Right hindlimb (tissue), 1 donor: ENCODE measurements around the gene AKR1B15.
A peak's percentile ranks its signal among the peaks of the same experiment; 100 is the strongest.
"Not testable (repeated sequence)": the region's sequence is repeated elsewhere in the genome, so short reads cannot be mapped to it uniquely, and the experiment has no call there.

Experiments
- DNase-seq: peaks from one replicate; pipeline ENCODE4 v3.0.0-alpha.2; 2018

Gene AKR1B15

DNA sequence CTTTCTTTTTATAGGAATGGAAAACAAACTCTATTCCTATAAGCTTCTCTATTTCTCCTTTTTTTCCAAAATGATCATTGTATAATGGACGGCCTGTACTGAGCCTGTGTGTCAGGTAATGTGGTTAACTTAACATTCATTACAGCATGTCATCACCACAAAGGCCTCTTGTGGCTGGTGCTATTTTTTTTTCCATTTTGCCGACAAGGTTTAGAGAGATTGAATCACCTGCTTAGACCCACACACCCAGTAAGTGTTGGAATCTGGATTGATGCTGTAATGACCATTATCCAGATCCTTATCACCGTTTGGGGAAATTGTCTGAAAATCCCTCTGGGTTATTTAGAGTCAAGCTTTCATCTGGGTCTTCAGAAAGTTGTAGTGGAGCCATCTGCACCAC lies 18.5 kb downstream of the AKR1B15 start:
- DNase-seq, result no peak

GRCh38 chr7:134569962-134570361 lies 21.1 kb downstream of the AKR1B15 start:
- DNase-seq, result not testable (repeated sequence)

- DNase-seq, result no peak
These were observed 22.2 kb downstream of the AKR1B15 start for GRCh38 chr7:134571101-134571500.

DNA sequence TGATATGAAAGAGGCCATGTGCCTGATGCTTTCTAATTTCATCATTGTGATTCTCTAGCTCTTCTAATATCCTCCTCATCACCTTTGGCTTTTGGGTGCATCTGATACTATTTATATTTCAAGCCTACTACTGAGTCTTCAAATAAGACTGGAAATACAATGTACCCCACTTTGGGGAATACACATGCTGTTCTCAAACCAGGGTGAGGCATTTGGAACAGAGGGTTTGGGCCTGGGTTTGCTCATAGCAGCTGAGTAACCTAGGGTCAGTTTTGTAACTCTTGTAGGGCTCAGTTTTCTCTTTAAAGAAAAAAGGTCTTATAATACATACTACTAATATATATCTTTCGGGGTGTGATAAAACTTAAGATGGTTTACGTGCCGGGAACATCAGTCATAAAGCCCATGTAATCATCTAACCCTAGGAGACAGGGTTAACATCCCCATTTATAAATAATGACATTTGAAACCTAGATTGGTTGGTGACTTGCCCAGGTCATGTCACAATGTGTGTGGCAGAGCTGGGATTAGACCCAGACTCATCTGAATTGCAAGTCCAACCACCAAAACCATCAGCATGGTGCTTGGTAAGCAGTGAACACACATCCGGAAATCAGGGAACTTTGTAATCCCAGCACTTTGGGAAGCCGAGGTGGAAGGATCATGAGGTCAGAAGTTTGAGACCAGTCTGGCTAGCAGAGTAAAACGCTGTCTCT lies 23.0 kb downstream of the AKR1B15 start:
- DNase-seq, result no peak

DNA sequence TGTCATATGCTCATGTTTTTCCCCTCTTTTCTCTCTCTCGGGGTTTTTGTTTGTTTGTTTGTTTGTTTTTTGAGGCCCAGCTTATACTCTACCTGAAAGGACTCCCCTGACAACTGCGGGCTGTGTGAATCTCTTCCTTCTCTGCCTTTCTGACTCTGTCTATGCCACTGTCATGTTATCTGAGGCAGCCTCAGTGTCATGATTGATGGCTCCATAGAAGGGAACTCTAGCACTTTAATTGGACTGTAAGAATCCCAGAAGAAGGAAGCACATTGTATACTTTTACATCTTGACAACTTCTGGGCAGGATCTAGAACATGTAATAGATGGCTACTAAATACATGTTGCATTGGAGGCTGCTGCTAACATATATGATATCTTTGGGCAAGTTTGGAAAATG lies 25.4 kb downstream of the AKR1B15 start:
- no peak for DNase-seq

DNA sequence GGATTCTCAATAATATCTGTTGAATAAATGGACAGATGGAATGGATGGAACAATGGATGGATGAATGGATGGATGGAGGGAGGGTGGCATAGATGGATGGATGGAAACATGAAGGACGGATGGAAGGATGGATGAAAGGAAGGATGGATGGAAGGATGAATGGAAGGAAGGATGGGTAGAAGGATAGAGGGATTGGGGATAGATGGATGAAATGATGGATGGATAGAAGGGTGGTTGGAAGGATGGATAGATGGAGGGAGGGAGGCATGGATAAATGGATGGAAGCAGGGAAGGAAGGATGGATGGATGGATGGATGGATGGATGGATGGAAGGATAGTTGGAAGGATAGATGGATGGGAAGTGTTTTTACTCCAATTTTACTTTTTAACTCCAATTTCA lies 35.4 kb downstream of the AKR1B15 start:
- DNase-seq, result no peak

DNA sequence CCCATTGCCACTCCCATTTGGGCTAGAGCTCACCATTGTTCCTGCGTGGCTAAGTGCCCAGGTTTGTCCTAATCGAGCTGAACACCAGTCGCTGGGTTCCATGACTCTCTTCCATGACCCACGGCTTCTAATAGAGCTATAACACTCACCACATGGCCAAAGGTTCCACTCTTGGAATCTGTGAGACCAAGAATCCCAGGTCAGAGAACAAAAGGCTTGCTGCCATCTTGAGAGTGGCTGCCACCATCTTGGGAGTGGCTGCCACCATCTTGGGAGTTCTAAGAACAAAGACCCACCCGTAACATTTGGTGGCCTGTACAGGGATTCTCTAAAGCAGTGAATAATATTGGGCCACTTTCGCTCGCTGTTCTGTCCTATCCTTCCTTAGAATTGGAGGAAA lies 37.0 kb downstream of the AKR1B15 start:
- no peak for DNase-seq

- no peak for DNase-seq
These were observed 38.8 kb downstream of the AKR1B15 start for GRCh38 chr7:134587750-134588149.

GRCh38 chr7:134589491-134589941 lies 40.6 kb downstream of the AKR1B15 start:
- no peak for DNase-seq

DNA sequence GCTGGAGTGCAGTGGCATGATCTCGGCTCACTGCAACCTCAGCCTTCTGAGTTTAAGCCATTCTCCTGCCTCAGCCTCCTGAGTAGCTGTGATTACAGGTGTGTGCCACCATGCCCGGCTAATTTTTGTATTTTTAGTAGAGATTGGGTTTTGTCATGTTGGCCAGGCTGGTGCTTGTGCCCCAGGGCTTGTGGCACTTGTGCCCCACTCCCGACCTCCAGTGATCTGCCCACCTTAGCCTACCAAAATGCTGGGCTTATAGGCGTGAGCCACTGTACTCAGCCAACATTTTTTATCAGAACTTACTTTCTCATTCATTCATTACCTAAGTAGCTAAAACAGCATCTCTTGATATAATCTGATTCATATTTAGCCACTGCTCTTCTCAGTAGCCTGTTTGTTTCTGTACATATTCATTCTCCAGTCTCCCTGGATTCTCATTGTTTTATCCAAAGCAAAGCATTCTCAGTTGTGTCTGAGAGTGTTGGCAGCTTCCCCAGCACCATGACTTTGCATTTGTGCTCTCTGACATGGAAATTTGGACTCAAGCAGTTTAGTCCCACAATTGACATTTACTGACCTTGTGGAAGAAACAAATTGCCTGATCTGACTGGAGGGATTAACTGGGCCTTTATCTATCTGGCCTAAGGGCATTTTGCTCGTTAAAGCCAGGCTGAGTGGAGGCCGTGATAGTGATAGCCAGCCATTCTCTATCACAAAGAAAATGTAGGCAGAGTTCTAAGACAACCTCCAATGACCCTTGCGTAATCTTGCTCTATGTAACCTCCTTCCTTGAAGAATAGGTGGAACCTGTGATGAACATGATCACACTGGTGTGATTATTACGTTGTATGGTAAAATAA lies 44.9 kb downstream of the AKR1B15 start:
- peak; percentile 42 for DNase-seq

DNA sequence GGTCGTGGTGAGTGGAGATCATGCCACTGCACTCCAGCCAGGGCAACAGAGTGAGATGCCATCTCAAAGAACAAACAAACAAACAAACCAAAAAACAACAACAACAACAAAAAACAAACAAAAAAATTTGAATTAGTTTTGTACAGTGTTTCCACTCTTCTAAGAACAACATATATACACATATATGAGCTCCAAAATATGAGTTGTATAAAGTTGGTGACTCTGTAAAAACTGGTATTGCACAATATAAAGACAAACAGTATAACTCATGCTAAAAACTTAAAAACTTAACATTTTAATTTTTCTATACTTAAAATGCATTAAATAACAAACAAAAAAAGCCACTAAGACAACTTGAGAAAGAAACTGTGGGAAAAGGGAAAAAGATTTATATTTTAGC lies 46.0 kb downstream of the AKR1B15 start:
- no peak for DNase-seq

- peak; percentile 41 for DNase-seq
These were observed 50.5 kb downstream of the AKR1B15 start for GRCh38 chr7:134599371-134599770.

DNA sequence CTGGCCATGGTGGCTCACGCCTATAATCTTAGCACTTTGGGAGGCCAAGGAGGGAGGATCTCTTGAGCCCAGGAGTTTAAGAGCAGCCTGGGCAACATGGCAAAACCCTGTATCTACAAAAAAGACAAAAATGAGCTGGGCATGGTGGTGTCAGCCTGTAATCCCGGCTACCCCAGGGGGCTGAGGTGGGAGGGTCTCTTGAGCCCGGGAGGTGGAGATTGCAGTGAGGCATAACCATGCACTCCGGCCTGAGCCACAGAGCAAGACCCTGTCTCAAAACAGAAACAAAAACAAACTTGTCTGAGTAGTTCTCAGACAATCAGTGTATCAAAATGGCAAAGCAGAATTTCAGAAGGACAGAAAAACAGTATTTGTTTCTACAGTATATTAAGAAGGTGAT lies 52.5 kb downstream of the AKR1B15 start:
- DNase-seq, result no peak

GRCh38 chr7:134602881-134603451 lies 54.1 kb downstream of the AKR1B15 start:
- DNase-seq, result no peak

- peak; percentile 59 for DNase-seq
These were observed 57.3 kb downstream of the AKR1B15 start for GRCh38 chr7:134605978-134606923.

- no peak for DNase-seq
These were observed 62.8 kb downstream of the AKR1B15 start for GRCh38 chr7:134611611-134612151.

DNA sequence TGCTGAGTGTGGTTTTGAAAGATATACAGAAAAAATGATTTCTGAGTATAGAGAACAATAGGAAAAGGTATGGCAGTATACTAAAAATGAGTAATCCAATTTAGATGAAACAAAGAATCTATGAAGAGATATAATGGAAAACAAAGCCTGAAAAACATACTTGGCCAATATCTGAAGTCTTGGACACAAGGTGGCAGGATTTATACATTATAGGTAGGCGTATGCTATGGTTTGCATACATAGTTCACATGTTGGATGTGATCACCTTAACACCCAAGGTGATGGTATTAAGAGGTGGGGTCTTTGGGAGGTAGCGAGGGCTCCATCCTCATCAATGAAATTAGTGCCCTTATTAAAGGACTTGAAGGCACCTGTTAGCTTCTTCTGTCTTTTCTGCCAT lies 63.3 kb downstream of the AKR1B15 start:
- no peak for DNase-seq

DNA sequence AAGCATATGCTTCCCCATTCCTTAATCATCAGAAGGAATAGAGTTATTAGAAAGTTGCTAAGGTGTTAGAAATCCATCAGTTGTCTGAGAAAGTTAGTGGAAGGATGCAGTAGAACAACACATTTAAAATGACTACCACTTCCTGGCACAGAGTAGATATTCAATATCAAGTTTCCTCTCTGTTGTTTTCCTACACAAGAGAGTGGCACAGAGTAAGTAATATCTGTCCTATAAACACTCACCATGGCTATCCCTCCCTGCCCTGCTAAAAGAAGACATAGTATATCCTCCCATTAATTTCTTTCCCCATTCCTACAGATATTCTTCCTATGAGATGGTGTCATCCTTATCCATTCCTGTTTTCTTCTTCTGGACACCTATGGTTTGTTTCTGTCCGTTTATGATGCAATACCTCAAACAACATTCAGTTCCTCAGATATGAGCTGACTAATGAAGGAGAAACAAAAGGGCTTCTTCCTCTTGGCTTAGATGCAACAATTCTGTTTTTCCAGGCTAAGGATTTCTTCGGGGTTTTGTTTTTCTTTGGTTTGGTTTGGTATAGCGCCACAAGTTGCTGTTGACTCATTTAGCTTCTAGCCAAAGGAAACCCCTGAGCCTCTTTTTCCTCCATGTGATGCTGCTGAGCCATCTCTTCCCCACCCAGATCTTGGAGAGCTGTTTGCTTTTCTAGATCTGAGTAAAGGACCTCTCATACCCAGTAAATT lies 64.9 kb downstream of the AKR1B15 start:
- no peak for DNase-seq

DNA sequence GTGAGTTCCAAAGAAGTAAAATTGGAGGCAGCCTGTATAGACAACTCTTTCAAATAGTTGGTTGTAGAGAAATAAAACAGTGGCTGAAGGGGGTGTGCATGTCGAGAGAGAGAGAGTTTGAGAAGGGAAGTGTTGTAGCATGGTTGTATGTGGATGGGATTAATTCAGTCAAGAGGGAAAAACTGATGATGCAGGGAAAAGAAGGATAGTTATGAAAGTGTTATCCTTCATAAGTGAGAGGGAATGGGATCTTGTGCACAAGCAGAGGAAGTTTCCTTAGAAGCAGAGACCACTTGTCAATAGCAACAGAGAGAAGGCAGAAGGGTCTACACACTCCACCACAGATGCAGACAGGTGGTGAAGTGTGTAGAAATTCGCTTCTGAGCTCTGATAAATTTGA lies 67.7 kb downstream of the AKR1B15 start:
- DNase-seq, result no peak

- DNase-seq, result no peak
These were observed 70.0 kb downstream of the AKR1B15 start for GRCh38 chr7:134618756-134619530.
